8988T (cell line): ENCODE results near the gene ZBP1.

Experiments used
- DNase-seq: peaks from one replicate; pipeline ENCODE4 v3.0.0; 2011

The ZBP1 gene

DNA sequence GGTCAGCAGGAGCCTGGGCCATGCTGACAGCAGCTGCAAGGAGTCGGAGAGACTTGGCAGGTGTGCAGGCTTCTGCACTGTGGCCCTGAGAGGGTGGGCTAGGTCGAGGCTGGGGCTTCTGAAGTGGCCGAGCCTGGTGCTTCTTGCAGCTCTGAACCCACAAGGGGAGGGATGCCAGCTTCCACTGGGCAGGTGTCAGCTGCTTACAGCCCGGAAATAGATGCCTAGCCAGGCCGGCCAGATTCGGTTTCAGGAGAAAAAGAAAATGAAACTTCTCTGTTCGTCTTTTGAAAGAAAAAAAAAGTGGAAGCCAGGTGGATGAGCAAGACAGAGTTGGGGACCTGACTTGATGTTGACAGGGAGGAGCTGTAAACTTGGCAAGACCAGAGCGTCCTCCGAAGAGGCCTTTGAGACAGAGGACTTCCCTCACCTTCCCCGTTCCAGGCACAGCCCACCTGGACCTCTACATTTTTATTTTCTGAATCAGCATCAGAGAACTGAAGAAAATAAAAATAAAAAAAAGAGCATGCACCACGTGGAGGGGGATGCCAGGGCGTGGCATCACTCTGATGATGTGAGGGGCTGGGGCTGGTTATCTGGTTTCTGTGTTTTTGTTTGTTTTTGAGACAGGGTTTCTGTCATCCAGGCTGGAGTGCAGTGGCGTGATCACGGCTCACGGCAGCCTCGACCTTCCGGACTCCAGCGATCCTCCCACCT lies at the start of gene ZBP1:
TSS of gene ZBP1 (minus strand) at position 153 of the 717 bp plus-strand sequence. CDS start at position 22, 131 bp downstream.
- no peak for DNase-seq

GRCh38 chr20:57669632-57670031 lies 49.4 kb upstream of the ZBP1 start:
- no peak for DNase-seq

DNA sequence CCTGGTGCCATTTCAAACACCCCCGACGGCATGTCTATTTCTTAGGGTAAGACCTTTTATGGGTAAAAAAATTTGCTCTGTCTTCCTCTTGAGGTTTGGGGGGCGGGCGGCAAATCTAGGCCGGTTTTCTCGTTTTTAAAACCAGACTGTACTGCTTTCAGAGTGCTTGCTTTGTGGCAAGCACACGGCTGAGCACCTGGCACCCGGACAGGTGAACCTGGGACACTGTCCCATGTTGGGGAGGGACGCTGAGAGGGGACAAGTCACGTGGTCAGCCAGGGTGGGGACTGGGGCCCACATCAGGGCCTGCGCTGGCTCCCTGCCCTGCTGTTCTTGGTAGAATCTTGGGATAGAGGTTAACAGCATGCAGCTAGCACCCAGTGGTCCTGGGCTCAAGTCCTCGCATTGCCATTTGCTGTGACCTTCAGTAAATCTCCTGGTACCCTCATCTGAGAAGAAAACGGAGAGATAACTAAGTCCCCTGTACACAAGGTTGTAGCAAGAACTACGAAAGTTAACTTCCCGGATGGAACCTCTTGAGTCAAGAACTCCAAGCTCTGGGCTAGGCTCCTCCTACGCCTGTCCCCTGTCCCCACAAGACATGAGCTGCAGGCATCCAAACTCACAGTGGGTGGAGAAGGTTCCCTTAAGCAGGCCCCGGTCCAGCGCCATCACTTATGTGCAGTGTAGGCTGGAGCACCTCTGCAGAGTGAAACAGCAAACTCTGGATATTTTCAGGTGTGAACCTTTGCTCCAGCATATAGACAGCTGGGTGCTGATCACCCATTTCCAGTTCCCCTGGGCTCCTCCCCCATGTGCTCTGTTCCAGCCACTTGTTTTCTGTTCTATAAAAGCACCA lies 47.9 kb upstream of the ZBP1 start:
- DNase-seq: no peak

- DNase-seq: no peak
Measured at GRCh38 chr20:57667388-57667787, 47.2 kb upstream of the ZBP1 start.

DNA sequence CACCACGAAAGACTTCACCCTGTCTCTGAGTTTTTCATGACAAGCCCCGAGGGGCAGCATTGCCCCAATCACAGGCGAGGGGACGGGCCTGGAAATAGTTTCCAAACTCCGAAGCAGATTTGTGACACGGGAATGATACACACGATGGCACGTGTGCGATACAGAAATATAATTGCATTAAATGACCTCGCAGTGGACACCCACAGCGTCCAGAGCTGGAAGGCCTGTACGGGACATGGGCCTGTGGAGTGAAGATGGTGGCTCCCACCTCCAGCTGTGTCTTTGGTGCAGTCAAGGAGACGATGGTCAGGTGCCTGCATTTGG lies 46.6 kb upstream of the ZBP1 start:
- DNase-seq: no peak

- no peak for DNase-seq
Measured at GRCh38 chr20:57666106-57666833, 46.0 kb upstream of the ZBP1 start.

- DNase-seq: no peak
Measured at GRCh38 chr20:57665589-57665971, 45.4 kb upstream of the ZBP1 start.

- no peak for DNase-seq
Measured at GRCh38 chr20:57664924-57665588, 44.8 kb upstream of the ZBP1 start.

- DNase-seq: no peak
Measured at GRCh38 chr20:57664476-57664875, 44.2 kb upstream of the ZBP1 start.

GRCh38 chr20:57663681-57664451 lies 43.6 kb upstream of the ZBP1 start:
- peak; percentile 7 for DNase-seq

DNA sequence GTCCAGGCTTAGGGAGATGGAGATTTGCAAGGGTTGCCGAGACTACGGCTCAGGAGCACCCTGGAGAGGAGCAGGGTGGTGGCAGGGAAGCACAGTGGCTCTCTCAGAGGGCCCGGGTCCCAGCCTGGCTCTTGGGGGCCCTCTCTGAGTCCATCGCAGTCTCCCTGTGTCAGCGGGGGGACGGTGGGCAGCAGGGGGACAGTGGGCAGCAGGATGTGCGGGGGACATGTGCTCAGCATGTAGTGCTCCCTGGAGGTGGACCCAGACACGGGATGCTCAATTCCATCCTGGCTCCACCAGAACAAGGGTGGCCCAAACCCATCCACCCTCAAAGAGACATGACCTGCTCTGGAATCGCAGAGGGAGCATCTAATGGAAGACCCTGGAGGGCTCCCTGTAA lies 43.0 kb upstream of the ZBP1 start:
- peak; percentile 20 for DNase-seq

DNA sequence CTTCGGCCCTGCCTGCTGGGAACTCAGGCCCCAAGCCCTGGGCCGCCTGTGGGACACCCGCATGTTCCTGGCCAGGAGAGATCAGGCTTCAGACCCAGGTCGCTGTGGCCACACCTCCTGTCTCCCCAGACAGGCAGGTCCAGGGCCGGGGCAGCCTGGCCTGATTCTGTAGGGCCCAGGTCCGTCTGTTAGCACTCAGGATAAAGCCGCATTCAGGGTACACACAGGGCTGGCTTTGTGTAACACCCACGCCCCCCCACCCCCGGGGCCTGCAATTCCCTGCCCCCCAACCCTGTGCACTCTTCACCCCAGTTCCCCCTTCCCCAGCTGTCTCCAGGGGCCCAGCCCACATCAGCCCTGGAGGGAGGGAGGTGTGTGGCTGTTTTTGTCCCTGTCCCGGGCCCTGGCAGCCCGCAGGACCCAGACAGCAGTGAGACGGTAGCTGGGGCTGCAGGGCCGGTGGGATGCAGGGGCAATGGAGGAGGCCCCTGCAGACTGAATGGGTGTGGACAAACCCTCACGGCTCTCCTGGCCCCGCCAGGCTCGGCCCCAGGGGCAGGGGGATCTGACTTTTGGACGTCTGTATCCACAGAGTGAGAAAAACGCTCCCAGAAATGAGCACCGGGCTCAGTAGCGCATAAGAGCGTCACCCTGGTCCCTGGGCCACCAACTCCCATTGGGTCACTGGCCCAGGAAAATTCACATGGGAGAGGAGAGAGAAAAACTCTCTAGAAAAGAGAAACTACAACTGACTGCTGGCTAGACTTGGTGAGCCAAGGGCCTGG lies 42.4 kb upstream of the ZBP1 start:
- DNase-seq: peak; percentile 13

DNA sequence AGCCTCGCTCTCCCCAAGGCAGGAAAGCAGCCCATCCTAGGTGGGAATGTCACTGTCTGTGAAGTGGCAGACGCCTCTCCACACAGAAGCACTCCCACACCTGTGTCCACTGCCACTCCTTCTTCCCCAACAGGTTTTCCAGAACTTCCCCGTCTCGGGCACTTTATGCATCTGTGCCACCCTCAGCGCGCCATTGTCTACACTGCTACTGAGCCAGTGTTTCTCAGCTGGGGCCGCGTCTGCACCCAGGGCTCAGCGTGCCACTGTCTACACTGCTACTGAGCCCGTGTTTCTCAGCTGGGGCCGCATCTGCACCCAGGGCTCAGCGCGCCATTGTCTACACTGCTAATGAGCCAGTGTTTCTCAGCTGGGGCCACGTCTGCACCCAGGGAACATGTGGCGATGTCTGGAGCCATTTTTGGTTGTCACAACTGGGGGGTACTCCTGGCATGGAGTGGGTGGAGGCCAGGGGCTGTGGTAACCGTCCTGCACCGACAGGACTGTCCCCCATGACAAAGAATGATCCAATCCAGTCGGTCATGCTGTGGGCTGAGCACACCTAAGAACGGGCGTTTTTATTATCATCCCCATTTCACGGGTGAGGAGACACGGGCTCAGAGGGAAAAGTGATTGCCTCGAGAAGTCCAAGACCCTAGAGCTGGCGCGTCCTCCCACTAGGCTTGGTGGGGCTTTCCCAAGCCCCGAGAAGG lies 41.7 kb upstream of the ZBP1 start:
- no peak for DNase-seq

- DNase-seq: peak; percentile 13
Measured at GRCh38 chr20:57660922-57661745, 40.9 kb upstream of the ZBP1 start.

GRCh38 chr20:57660181-57660921 lies 40.1 kb upstream of the ZBP1 start:
- peak; percentile 6 for DNase-seq

DNA sequence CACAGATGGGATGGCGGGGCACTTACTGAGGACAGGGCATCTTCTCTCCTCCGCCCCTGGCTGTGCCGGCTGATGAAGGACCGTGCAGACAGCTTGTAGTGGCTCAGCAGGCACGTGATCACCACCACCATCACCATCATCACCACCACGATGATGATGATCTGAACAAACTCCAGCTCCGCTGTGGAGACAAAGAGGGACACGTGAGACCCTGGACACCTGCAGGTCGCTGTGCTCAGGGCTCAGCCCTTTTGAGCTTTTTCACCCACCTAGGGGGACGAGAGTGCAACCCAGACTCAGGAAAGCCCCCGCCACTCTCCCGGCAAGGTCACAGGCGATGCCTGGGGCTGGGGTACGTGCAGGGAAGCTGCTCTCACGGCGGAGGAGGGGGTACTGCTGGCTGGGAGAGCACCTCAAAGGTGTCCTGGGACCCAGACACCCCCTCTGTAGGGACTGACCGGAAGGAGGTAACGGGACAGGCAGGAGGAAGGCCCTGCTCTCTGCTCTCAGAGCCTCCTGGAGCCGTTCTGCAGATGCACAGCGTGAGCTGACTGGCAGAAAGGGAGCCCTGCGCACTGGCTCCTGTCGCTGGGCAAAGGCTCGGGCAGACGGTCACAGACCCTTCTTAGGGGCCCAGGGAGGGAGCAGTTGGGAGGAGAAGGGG lies 39.4 kb upstream of the ZBP1 start:
- peak; percentile 46 for DNase-seq

- peak; percentile 46 for DNase-seq
Measured at GRCh38 chr20:57658833-57659516, 38.7 kb upstream of the ZBP1 start.

GRCh38 chr20:57658447-57658832 lies 38.2 kb upstream of the ZBP1 start:
- no peak for DNase-seq
